Amniotic epithelial cell (primary cell): ENCODE results near the gene NR1H3.

ENCODE experiments used
- DNase-seq: peaks from one replicate; pipeline ENCODE4 v3.0.0-alpha.2; 2010; ENCODE audit warnings: low read depth

The NR1H3 gene

DNA sequence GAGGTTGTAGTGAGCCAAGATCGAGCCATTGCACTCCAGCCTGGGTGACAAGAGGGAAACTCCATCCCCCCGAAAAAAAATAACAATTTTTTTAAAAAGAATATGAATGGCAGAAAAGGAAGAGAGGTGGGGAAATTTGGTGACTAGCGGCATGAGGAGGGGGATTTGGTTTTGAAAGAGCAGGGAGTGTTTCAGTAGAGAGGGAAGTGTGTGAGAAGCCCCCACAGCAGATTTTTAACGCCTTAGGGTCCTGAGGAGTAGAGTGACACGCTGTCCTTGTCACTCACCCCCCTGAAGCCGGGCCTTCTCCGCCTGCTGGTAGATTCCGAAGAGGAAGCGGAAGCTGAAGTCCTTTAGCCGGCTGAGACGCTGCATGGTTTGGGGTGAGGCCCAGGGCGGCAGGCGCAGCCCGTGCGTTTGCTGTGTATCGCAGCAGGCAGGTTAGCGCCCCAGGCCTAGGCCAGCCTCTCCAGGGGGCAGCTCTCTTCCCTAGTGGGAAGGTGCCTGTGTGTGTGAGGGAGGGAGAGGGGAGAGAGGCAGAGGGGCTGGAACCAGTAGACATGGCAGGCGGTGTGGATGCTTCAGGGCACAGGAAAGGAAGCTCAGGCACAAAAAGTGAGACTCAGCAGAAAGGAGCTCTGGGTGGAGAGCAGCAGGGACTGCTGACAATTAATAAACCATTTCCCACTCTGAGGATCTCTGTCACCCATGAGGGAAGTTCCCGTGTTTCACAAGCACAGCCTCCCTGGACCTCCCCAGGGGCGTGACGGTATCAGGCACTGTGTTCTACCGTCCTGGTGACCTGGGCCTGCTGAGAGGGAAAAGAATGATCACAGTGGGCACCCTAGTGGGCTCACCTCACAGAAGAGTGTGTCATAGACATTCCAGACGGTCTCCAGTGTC is 13.1 kb upstream of the NR1H3 start:
- DNase-seq, result no peak

GRCh38 chr11:47245611-47246357 is 12.0 kb upstream of the NR1H3 start:
- DNase-seq, result no peak

GRCh38 chr11:47247502-47247901 is 10.3 kb upstream of the NR1H3 start:
- DNase-seq, result no peak

- peak; percentile 59 for DNase-seq
Measured at GRCh38 chr11:47248304-47248663, 9.5 kb upstream of the NR1H3 start.

GRCh38 chr11:47248664-47249377 is 9.0 kb upstream of the NR1H3 start, which contains the start of gene ACP2:
ACP2 (minus strand) TSS chr11:47248814; CDS start chr11:47248789, 25 bp downstream.
- DNase-seq, result peak; percentile 85

DNA sequence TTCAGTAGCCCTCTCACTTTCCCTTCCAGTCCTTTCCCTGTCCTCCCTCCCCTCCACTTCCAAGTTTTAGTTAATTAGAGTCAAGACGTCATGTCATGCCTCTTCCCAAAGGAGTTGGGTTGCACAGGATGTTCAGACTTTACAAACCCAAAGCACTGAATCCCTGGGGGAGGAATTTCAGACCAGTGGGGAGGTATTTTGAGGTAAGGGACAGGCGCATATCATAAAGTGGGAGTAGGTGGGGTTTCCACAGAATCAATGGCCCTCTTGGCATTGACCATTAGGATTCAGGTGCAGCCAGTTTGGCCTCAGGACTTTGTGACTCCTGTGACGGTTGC is 8.4 kb upstream of the NR1H3 start:
- no peak for DNase-seq

- no peak for DNase-seq
Measured at GRCh38 chr11:47251751-47252150, 6.0 kb upstream of the NR1H3 start.

GRCh38 chr11:47253660-47254059 is 4.1 kb upstream of the NR1H3 start:
- DNase-seq, result no peak

DNA sequence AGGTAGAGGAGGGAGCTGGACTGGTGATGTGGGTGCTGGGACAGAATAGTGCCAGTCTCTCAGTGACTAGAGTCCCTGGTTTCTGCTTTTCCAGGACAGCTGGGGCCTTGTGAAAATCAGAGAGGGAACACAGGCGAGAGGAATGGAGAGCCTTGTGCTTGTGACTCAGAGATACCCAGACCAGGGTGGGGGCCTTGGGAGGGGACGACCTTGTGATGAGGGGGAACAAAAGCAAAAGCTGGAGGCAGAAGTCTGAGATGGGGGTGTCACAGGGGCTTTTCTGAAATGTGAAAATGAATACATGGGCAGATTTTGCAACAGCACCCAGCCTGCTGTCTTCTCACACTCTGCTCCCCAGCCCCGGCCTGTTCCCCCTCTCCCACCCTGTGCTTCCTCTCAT is 3.4 kb upstream of the NR1H3 start:
- DNase-seq, result peak; percentile 34

DNA sequence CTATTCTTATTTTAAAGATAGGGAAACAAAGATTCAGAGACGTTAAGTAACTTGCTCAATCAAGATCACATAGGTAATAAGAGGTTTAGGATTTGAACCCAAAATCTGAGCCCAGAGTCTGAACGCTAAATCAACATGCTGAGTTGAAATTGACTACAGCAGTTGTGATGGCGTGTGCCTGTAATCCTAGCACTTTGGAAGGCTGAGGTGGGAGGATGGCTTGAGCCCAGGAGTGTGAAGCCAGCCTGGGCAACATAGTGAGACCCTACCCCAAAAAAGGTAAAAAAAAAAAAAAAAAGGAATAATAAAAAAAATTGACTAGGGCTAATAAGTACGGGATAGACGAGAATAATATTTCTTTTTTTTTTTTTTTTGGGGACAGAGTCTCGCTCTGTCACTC is 1.4 kb upstream of the NR1H3 start:
- no peak for DNase-seq

DNA sequence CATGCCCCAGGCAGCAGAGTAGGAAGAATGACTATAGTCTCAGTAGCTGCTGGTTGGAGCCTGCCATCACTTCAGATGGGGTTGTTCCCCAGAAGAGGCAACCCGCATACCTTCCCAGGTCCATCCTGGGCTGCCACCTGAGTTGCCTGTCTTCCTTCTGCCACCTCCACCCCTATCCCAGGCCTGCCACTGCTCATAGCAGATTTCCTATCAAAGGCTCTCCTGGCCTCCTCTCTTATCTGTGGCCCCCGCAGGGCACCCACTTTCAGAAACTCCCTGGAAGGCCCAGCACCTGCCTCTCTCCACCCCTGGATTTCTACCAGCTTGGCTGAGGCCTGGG is 649 bp upstream of the NR1H3 start:
- no peak for DNase-seq

- no peak for DNase-seq
Measured at GRCh38 chr11:47258317-47258902, 614 bp downstream of the NR1H3 start.

GRCh38 chr11:47259232-47259977 is 1.6 kb downstream of the NR1H3 start:
- peak; percentile 39 for DNase-seq

- DNase-seq, result no peak
Measured at GRCh38 chr11:47260366-47260765, 2.6 kb downstream of the NR1H3 start.

DNA sequence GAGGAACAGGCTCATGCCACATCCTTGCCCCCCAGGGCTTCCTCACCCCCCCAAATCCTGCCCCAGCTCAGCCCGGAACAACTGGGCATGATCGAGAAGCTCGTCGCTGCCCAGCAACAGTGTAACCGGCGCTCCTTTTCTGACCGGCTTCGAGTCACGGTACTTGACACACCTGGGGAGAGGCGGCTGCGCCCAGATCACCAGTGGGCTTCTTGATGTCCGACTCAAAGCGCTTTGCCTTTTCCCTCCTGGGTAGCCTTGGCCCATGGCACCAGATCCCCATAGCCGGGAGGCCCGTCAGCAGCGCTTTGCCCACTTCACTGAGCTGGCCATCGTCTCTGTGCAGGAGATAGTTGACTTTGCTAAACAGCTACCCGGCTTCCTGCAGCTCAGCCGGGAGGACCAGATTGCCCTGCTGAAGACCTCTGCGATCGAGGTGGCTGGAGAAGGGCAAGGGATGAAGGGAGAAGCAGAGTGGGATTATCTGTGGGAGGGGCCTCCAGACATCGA is 3.5 kb downstream of the NR1H3 start:
- no peak for DNase-seq

DNA sequence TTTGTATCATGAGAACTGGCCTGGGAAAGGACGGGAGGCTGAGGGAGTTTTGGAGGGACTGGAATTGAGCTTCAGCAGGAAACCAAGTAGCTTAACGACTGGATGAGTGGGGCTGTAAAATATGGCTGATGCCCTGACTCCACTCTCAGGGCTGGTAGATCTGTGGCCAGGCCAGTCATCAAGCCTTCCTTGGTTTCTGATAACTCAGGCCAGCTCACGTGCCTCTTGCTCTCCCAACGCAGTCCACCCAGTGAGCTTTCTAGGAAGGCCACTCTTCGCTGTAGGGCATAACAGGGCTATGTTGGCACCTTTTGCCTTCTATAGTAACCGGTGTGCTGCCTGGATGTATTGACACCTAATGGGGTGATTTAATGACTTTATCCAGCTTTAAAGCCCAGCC is 6.3 kb downstream of the NR1H3 start:
- DNase-seq, result no peak

- DNase-seq, result peak; percentile 21
Measured at GRCh38 chr11:47264521-47264920, 6.7 kb downstream of the NR1H3 start.

DNA sequence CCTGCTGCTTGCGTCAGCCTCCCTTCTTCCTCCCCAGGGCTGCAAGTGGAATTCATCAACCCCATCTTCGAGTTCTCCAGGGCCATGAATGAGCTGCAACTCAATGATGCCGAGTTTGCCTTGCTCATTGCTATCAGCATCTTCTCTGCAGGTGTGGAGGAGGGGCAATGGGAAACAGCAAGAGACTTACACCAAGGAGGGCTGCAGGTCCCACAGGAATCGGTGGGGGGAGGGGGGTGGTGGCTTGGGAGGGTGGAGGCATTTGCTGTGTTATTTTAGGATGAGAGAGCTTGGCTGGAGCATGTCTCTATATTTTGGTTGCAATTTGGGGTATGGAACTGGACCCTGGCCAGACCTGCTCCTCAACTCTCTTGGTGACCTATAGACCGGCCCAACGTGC is 10.1 kb downstream of the NR1H3 start:
- DNase-seq, result no peak

GRCh38 chr11:47268448-47269001 is 10.7 kb downstream of the NR1H3 start:
- DNase-seq, result no peak

DNA sequence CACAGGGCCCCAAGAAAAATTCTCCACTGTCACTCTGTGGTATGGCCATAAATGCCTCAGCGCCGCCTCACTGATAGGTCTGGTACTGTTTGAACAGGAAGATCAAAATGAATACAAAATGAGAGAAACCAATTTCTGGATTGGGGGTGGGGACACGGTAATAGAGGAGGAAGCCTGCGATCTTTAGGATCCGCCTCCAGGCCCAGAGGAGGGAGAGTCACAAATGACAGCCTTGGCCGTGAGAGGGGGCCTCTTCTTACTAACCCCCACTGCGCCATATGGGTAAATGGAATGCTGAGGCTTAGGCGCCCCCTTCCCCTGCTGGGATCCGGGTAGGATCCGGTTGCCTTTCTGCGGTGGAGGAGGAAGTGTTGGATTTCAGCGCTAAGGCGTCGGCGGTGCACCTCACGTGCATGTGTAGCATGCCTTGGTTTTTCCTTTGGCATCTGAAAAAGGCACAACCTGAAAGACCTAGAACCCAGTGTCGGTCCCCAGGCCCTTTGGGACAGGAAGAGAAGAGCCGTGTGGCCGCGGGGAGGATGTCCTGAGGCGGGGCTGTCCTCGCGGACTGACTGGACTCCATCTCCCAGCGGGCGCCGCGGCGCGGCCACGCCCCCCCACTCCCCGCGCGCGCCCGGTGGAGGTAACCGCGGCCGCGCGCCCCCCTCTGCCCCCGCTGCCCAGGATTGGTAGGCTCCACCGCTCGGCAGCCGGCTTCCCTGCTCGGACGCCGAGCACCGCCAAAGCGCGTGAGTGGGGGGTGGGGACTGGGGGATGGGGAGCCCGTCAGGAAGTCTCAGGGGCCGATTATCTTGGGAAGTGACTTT is 11.4 kb downstream of the NR1H3 start:
- peak; percentile 85 for DNase-seq
